Measurements from ENCODE around the gene ITLN2.
"Not testable (repeated sequence)": the region's sequence is repeated elsewhere in the genome, so short reads cannot be mapped to it uniquely, and the experiment has no call there.

The ITLN2 gene

DNA sequence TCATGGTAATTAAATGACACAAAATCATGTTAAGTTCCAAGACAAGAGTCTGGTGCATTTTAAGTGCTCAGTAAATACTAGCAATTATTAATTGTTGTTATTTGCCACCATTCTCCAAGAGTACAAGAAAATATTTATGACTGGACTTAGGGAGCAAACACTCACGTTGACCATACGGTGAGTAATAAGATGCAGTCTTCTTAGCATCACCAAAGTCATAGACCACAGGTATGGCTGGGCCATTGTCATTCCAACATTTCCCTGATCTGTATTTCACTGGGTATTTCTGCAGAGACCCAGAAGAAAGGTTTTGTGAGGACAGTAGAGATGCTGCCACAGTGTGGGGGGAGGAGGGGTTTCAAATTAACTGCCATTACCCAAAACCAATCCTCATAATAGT, 4.7 kb downstream of the ITLN2 start:
- Histone ChIP-seq H3K79me2 (ENCODE audit: insufficient read depth, low read length) (no peaks in the 10 kb centered on the region), H2AFZ (ENCODE audit: low read depth, low read length, severe bottlenecking) (no peak overlapping the region), H3K4me2 (ENCODE audit: low read depth, low read length, poor library complexity, severe bottlenecking) (no peak overlapping the region), H3K9me3 (ENCODE audit: insufficient read depth, low read length) (no peaks in the 10 kb centered on the region), H3K4me3 (ENCODE audit: insufficient read depth, low read length, poor library complexity, severe bottlenecking) (no peak overlapping the region), H4K20me1 (ENCODE audit: low read depth, low read length) (no peaks in the 10 kb centered on the region), H3K36me3 (ENCODE audit: low read length) (no peaks in the 10 kb centered on the region), H3K9ac (ENCODE audit: low read length) (no peak overlapping the region), H3K27me3 (ENCODE audit: low read length) (no peaks in the 10 kb centered on the region), H3K9me2 (replicated peaks; ENCODE audit: insufficient read depth, low read length) (no peaks in the 10 kb centered on the region), H3K27ac (ENCODE audit: low read depth, low read length) (no peak overlapping the region), H3F3A (ENCODE audit: insufficient read depth) (no peaks in the 10 kb centered on the region)
- TF ChIP-seq EZH2phosphoT487 (conservative IDR thresholded peaks at IDR 0.05; ENCODE audit: low read length): no peak
- TF ChIP-seq, protein P1, sequence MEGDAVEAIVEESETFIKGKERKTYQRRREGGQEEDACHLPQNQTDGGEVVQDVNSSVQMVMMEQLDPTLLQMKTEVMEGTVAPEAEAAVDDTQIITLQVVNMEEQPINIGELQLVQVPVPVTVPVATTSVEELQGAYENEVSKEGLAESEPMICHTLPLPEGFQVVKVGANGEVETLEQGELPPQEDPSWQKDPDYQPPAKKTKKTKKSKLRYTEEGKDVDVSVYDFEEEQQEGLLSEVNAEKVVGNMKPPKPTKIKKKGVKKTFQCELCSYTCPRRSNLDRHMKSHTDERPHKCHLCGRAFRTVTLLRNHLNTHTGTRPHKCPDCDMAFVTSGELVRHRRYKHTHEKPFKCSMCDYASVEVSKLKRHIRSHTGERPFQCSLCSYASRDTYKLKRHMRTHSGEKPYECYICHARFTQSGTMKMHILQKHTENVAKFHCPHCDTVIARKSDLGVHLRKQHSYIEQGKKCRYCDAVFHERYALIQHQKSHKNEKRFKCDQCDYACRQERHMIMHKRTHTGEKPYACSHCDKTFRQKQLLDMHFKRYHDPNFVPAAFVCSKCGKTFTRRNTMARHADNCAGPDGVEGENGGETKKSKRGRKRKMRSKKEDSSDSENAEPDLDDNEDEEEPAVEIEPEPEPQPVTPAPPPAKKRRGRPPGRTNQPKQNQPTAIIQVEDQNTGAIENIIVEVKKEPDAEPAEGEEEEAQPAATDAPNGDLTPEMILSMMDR (IDR thresholded peaks at IDR 0.05; ENCODE audit: insufficient read depth, low read length, poor library complexity, severe bottlenecking): no peak

DNA sequence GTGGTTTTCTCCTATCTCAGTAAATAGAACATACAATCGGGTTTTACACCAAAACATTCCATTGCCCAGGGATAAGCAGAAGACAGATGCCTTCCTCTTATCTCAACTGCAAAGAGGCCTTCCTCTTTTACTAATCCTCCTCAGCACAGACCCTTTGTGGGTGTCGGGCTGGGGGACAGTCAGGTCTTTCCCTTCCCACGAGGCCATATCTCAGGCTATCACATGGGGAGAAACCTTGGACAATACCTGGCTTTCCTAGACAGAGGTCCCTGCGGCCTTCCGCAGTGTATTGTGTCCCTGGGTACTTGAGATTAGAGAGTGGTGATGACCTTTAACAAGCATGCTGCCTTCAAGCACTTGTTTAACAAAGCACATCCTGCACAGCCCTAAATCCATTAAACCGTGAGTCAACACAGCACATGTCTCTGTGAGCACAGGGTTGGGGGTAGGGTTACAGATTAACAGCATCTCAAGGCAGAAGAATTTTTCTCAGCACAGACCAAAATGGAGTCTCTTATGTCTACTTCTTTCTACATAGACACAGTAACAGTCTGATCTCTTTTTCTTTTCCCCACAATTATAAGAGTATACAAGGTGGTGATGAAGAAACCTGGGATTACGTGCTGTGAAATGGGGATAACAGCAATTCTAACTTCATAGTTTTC, 5.3 kb downstream of the ITLN2 start:
- H4K20me1 ChIP-seq (ENCODE audit: low read depth, low read length); H3K9ac ChIP-seq (ENCODE audit: low read length); H3K4me3 ChIP-seq (ENCODE audit: insufficient read depth, low read length, poor library complexity, severe bottlenecking); H3K27ac ChIP-seq (ENCODE audit: low read depth, low read length); H2AFZ ChIP-seq (ENCODE audit: low read depth, low read length, severe bottlenecking); H3F3A ChIP-seq (ENCODE audit: insufficient read depth); H3K27me3 ChIP-seq (ENCODE audit: low read length); H3K36me3 ChIP-seq (ENCODE audit: low read length); H3K9me2 ChIP-seq (replicated peaks; ENCODE audit: insufficient read depth, low read length); H3K9me3 ChIP-seq (ENCODE audit: insufficient read depth, low read length); H3K79me2 ChIP-seq (ENCODE audit: insufficient read depth, low read length); H3K4me2 ChIP-seq (ENCODE audit: low read depth, low read length, poor library complexity, severe bottlenecking): not testable (repeated sequence)

DNA sequence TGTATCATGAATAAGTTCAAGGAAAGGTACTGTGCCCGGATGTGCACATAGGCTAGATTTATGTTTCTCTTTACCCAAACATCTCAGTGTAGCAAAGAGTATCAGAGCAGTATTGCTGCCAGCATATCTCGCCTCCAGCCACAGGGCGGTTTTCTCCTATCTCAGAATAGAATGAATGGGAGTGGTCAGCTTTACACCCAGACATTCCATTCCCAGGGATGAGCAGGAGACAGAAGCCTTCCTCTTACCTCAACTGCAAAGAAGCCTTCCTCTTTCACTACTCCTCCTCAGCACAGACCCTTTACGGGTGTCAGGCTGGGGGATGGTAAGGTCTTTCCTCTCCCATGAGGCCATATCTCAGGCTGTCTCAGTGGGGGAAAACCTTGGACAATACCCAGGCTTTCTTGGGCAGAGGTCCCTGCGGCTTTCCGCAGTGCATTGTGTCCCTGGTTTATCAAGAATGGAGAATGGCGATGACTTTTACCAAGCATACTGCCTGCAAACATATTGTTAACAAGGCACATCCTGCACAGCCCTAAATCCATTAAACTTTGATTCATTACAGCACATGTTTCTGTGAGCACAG, 7.3 kb downstream of the ITLN2 start:
- H3F3A ChIP-seq (ENCODE audit: insufficient read depth); H3K79me2 ChIP-seq (ENCODE audit: insufficient read depth, low read length); H3K4me2 ChIP-seq (ENCODE audit: low read depth, low read length, poor library complexity, severe bottlenecking); H3K9me3 ChIP-seq (ENCODE audit: insufficient read depth, low read length); H3K36me3 ChIP-seq (ENCODE audit: low read length); H3K4me3 ChIP-seq (ENCODE audit: insufficient read depth, low read length, poor library complexity, severe bottlenecking); H3K9ac ChIP-seq (ENCODE audit: low read length); H3K9me2 ChIP-seq (replicated peaks; ENCODE audit: insufficient read depth, low read length); H3K27me3 ChIP-seq (ENCODE audit: low read length); H3K27ac ChIP-seq (ENCODE audit: low read depth, low read length); H4K20me1 ChIP-seq (ENCODE audit: low read depth, low read length); H2AFZ ChIP-seq (ENCODE audit: low read depth, low read length, severe bottlenecking): not testable (repeated sequence)

DNA sequence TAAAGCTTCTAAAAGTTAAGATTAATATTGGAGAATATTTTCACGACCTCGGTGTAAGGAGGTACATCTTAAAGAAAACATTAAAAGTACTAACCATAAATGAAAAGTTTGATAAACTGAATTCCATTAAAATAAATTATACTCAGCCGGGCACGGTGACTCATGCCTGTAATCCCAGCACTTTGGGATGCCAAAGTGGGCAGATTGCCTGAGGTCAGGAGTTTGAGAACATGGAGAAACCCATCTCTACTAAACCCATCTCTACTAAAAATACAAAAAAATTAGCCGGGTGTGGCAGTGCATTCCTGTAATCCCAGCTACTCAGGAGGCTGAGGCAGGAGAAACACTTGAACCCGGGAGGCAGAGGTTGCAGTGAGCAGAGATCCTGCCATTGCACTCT, 8.7 kb downstream of the ITLN2 start:
- H3K9me2 ChIP-seq (replicated peaks; ENCODE audit: insufficient read depth, low read length); H3F3A ChIP-seq (ENCODE audit: insufficient read depth); H3K79me2 ChIP-seq (ENCODE audit: insufficient read depth, low read length); H3K9ac ChIP-seq (ENCODE audit: low read length); H3K4me2 ChIP-seq (ENCODE audit: low read depth, low read length, poor library complexity, severe bottlenecking); H3K27ac ChIP-seq (ENCODE audit: low read depth, low read length); H3K4me3 ChIP-seq (ENCODE audit: insufficient read depth, low read length, poor library complexity, severe bottlenecking); H3K9me3 ChIP-seq (ENCODE audit: insufficient read depth, low read length); H3K27me3 ChIP-seq (ENCODE audit: low read length); H4K20me1 ChIP-seq (ENCODE audit: low read depth, low read length); H3K36me3 ChIP-seq (ENCODE audit: low read length); H2AFZ ChIP-seq (ENCODE audit: low read depth, low read length, severe bottlenecking): not testable (repeated sequence)

DNA sequence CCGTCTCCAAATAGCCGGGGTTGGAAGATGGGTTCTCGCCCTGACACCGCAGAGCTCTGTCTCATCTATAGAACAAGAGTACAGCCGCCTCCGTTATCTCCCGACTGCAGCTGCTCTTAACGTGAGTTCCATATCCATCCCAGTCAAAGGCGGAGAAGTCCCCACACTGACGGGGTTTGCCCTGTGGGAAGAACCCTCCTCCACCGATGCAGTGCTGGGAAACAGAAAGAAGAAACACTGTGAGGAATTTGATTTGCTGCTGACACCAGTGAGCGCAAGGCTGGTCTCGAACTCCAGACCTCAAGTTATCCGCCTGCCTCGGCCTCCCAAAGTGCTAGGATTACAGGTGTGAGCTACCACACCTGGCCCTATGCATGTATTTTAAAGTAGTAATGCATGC, 9.5 kb downstream of the ITLN2 start:
- H3K4me3 ChIP-seq (ENCODE audit: insufficient read depth, low read length, poor library complexity, severe bottlenecking): no peak overlapping the region
- H3K9ac ChIP-seq (ENCODE audit: low read length): no peak overlapping the region
- H3K9me3 ChIP-seq (ENCODE audit: insufficient read depth, low read length): no peaks in the 10 kb centered on the region
- no peaks in the 10 kb centered on the region for H3K9me2 ChIP-seq (replicated peaks; ENCODE audit: insufficient read depth, low read length)
- TF ChIP-seq, protein P1 (IDR thresholded peaks at IDR 0.05; ENCODE audit: insufficient read depth, low read length, poor library complexity, severe bottlenecking): no peak
- TF ChIP-seq EZH2phosphoT487 (conservative IDR thresholded peaks at IDR 0.05; ENCODE audit: low read length): no peak
- no peaks in the 10 kb centered on the region for H3K36me3 ChIP-seq (ENCODE audit: low read length)
- H3F3A ChIP-seq (ENCODE audit: insufficient read depth): no peaks in the 10 kb centered on the region
- no peaks in the 10 kb centered on the region for H4K20me1 ChIP-seq (ENCODE audit: low read depth, low read length)
- H3K27ac ChIP-seq (ENCODE audit: low read depth, low read length): no peak overlapping the region
- no peak overlapping the region for H3K4me2 ChIP-seq (ENCODE audit: low read depth, low read length, poor library complexity, severe bottlenecking)
- no peaks in the 10 kb centered on the region for H3K79me2 ChIP-seq (ENCODE audit: insufficient read depth, low read length)
- H3K27me3 ChIP-seq (ENCODE audit: low read length): no peaks in the 10 kb centered on the region
- no peak overlapping the region for H2AFZ ChIP-seq (ENCODE audit: low read depth, low read length, severe bottlenecking)
